Inflammatory macrophage treated with lipopolysaccharide for 1 hour (primary cell): Measurements from ENCODE around the gene FBXW5.

Experiments used
- DNase-seq, 2 donors: peaks; one replicate each; pipeline ENCODE4 v3.0.0-alpha.2; 2020 to 2022

FBXW5 gene

GRCh38 chr9:136960212-136960937 lies 15.8 kb upstream of the FBXW5 start:
- no peak for DNase-seq

DNA sequence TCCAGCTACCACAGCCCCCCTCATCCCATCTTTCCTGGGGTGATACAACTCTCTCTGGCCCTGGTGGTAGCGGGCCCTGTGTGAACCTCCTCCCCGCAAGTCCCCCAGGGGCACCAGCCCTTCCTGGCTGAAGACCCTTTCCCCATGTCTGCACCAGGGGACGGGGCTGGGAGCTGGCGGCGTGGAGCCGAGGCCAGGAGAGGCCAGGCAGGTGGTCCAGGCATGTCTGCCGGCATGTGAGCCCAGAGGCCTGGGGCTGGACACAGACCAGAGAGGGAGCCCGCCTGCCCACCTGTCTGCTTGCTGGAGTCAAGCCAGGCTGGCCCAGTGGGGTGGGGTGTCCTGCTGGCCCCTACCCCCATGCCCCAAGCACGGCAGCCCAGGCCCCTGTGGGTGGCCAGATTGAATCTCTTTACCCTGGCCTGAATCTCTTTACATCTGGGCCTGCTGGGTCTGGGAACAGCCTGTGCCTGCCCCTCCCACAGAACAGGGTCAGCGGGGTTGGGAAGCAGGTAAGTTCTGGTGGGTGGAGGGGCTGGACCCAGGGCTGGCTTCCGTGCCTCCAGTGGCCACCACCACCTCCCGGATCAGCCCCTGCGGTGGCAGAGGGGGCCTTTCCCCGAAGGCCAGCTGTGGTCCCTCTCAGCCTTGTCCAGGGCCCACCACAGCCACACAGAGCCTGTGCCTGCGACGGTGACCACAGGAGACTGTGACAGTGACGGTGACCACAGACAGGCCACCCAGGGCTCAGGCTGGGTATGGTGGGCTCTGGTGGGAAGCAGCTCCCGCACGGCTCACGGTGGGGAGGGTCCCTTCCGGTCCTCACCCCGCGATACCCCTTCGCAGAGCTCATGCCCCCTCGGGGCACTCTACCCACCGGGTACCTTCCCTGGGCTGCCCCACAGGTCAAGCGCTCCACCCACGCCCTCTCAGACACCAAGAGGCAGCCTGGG lies 14.6 kb upstream of the FBXW5 start:
- no peak for DNase-seq

DNA sequence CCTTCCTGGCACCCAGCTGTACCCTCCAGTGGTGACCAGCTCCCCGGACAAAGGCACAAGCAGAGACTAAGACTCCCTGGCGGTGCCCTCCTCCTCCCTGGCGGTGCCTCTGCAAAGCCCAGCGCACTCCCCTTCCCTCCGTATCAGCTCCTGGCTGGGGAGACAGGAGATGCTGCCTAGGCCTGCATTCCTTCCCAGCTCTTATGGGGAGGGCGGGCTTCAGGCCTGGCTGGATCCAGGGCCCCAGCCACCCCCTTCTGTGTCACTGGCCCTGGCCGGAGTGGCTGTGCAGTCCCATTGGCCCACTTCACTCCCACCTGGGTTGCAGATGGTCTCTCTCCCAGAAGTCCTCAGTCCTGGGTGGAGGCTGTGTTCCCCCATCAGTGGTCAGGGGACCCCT lies 13.9 kb upstream of the FBXW5 start:
- DNase-seq: no peak

- DNase-seq: no peak
Measured at GRCh38 chr9:136957901-136958300, 13.4 kb upstream of the FBXW5 start.

DNA sequence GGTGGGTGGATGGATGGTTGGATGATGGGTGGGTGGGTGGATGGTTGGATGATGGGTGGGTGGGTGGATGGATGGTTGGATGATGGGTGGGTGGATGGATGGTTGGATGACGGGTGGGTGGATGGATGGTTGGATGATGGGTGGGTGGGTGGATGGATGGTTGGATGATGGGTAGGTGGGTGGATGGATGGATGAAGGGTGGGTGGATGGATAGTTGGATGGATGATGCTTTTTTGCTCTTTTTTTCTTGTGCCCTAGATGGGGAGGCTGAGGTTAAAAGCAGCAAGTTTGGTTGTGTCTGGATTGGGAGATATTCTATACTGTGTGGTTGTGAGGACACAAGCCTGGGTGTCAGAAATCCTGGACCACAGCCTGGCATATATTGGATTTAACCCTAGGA lies 12.9 kb upstream of the FBXW5 start:
- DNase-seq: no peak

DNA sequence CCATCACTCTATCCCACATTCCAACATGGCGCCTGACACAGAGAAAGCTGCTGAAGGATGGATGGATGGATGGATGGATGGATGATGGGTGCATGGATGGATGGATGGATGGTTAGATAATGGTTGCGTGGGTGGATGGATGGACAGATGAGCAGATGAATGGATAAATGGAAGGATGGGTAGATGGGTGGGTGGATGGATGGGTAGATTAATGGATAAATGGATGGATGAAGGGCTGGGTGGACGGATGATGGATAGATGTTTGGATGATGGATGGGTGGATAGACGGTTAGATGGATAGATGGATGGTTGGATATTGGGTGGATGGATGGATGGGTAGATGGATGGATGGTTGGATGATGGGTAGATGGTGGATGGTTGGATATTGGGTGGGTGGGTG lies 12.1 kb upstream of the FBXW5 start:
- no peak for DNase-seq

- DNase-seq: no peak
Measured at GRCh38 chr9:136955943-136956335, 11.4 kb upstream of the FBXW5 start.

GRCh38 chr9:136955202-136955942 lies 10.8 kb upstream of the FBXW5 start:
- no peak for DNase-seq

DNA sequence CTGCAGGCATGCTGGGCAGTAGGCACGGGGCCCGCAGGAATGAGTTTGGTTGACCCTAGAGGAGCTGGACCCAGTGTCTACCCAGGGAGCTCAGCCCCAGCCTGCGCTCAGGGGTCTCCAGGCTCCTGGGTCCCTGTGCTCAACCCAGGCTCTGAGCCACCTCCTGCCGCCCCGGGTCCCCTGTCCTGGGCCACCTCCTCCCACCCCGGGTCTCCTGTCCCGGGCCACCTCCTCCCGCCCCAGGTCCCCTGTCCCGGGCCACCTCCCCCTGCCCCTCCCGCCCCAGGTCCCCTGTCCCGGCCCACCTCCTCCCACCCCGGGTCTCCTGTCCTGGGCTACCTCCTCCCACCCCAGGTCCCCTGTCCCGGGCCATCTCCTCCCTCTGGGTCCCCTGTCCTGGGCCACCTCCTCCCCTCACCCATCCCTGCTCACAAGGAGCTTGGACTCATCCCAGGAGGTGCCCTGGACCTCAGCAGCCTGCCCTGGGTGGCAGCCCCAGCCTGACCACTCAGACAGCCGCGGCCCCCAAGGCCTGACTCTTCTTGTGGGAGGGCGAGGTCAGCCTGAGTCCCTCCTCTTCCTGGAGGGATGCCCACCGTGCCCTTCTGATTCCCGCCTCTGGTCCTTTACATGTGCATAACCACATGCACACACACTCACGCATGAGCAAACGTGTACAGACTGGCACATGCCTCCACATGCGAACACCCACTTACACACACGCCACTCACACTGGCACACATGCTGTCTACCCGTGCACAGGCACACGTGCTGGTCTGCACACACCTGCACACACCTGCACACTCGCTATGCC lies 9.9 kb upstream of the FBXW5 start:
- DNase-seq: no peak

DNA sequence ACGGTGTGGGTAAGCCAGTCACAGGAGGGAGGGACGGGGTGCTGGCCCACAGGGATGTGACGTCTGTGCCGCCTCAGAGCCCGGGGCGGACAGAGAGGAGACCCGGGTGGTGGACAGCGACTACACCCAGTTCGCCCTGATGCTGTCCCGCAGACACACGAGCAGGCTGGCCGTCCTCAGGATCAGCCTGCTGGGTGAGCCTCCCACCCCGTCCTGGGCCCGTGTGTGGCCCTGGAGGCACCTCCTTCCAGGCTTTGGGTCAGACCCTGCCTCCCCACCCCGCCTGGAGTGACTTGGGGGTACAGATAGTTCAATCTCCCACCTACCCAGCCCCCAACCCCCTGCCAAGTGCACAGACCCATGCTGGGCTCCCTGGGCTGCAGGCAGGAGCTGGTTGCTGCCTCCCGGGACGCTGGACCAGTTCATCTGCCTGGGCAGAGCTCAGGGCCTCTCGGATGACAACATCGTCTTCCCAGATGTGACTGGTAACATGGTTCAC lies 9.3 kb upstream of the FBXW5 start:
- DNase-seq: no peak

GRCh38 chr9:136952876-136953770 lies 8.6 kb upstream of the FBXW5 start:
- DNase-seq: no peak

- DNase-seq: no peak
Measured at GRCh38 chr9:136952321-136952850, 7.8 kb upstream of the FBXW5 start.

GRCh38 chr9:136951541-136952320 lies 7.2 kb upstream of the FBXW5 start, which contains the start of gene LCN12:
TSS of gene LCN12 (plus strand) at chr9:136952273. CDS start at chr9:136952328, 55 bp downstream.
- no peak for DNase-seq

- DNase-seq: no peak
Measured at GRCh38 chr9:136950656-136951276, 6.2 kb upstream of the FBXW5 start.

DNA sequence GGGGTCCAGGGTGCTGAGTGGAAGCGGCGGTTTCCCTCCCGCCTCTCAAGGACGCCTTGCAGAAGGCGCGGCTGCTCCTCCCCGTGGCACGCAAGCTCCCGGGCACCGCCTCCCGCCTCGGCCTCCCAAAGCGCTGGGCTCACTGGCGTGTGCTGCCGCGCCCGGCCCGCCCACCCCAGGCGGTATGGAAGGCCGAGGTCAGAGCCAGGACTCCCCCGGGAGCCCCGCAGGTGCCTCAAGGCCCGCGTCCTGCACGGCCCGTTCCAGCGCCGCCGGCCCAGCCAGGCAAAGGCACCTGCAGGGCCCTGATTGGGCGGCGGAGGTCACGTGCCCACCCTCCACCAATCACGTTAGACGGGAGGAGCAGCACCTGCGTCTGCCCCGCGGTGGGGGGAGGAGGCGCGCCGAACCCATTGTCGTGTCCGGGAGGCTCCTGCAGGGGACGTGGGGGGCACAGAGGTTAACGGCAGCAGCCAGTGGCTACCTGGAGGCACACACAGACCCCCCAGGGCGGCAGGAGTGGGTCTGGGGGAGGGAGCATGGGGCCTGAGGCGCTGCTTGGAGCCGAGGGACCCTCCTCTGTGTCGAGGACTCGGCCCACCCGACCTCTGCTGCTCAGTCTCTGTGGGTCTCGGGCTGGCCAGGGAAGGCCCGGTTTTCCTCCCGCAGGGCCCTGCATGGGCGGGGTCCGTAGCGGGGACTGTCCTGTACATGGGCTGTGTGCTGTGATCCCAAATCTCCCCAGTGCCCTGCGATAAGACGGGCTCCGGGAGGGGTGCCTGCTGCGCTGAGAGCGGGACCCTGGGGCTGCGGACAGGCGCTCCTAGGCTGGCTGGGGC lies 5.5 kb upstream of the FBXW5 start:
- peak; percentile 71 to 85 for DNase-seq

DNA sequence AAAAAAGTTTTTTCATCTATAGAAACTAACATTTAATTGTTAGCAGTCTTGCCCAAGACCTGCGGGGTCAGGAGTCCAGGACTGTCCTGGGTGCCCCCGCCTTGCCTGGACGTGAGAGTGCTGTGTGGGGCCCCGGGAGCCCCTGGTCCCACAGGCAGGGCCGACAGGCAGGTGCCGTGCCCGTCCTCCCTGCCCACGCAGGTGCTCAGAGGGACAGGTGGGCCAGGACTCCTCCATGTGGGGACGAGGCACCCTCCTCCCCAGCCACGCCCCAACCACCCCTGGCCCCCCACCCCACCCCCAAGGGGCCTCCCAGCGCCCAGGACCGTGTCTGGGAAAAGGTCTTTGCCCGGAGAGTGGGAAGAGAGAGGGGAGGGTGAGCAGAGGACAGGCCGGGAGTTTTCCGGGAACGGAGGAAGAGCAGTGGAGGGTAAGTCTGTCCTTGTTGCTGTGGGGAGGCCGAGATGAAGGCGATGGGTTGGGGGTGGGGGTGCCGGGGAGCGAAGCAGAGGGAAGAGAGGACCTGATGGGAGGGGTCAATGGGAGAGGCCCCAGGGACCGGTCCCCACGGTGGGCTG lies 4.8 kb upstream of the FBXW5 start:
- no peak for DNase-seq

GRCh38 chr9:136947955-136948510 lies 3.5 kb upstream of the FBXW5 start:
- peak in 1 of 2 donors; percentile 56 for DNase-seq
